Measurements from ENCODE around the gene SMC4. TPM values are rescaled to one million over a fixed set of nuclear protein-coding genes. Genes with fewer than 3 reads are reported as not detected.
A peak's percentile ranks its signal among the peaks of the same experiment; 100 is the strongest.

SMC4 gene
- total and polyA plus RNA-seq, 2 of the 13 experiments (the other 11 are each of a cell fraction or from before 2014, with no cell fraction given), result 19.2 to 74.3 TPM

DNA sequence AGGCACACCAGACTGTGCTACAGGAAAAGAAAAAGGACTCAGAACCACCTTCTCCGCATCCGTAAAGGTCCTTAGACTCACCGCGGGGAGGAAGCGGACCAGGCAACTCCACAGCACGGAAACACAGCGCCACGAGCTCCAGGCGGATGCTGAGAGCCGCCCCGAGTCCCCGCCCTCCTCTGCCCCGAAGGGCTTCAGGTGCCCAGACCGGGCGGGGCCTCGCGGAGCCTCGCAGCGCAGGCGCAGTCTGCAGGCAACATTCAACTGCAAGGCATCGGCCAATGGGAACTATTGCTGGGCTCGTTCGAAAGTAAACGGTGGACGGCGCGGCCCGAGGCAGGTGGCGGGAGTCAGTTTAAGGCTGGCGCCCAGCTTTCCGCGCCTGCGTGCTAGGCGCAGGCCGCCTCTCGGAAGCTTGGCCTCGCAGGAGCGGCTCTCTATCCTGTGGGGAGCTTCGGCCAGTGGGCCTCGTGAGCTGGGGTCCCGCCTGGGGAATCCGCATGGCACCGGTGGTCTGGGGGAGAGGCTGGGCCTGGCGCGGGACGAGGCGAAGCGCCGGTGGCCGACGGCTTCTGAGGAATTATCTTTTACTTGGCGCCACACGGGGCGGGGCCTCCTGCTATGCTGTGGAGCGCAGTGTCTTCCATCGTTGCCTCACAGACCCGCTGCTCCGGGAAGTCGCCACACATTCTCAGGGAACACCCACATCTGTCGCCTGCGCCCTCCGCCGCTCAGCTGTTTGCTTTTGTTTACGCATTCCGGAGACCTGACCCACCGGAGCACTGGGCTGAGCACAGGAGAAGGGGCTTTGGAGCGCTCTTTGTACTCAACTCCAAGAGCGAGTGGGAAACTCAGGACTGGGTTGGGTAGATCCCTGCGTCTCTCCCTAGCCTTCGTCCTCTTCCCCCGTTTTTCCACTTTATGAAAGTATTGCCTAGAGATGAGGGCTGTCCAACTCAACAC is 50.5 kb downstream of the SMC4 start, which contains the start of gene TRIM59 (continued):
- TF ChIP-seq KAT2B (IDR thresholded peaks at IDR 0.05; ENCODE audit: borderline replicate concordance, low read depth, low read length), result no peak
- peak; percentile 51 for TF ChIP-seq NFYC (CRISPR knock-in tag; IDR thresholded peaks at IDR 0.05)
- TF ChIP-seq, protein P1, sequence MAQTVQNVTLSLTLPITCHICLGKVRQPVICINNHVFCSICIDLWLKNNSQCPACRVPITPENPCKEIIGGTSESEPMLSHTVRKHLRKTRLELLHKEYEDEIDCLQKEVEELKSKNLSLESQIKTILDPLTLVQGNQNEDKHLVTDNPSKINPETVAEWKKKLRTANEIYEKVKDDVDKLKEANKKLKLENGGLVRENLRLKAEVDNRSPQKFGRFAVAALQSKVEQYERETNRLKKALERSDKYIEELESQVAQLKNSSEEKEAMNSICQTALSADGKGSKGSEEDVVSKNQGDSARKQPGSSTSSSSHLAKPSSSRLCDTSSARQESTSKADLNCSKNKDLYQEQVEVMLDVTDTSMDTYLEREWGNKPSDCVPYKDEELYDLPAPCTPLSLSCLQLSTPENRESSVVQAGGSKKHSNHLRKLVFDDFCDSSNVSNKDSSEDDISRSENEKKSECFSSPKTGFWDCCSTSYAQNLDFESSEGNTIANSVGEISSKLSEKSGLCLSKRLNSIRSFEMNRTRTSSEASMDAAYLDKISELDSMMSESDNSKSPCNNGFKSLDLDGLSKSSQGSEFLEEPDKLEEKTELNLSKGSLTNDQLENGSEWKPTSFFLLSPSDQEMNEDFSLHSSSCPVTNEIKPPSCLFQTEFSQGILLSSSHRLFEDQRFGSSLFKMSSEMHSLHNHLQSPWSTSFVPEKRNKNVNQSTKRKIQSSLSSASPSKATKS (CRISPR knock-in tag; IDR thresholded peaks at IDR 0.05), result no peak
- TF ChIP-seq NFIC (IDR thresholded peaks at IDR 0.05; ENCODE audit: low read length), result no peak
- no peak for TF ChIP-seq ZNF12 (CRISPR knock-in tag; IDR thresholded peaks at IDR 0.05)
- TF ChIP-seq REST (IDR thresholded peaks at IDR 0.05; ENCODE audit: borderline replicate concordance in 1 of 2, low read depth in 1 of 2, low read length in 2 of 2), result no peak
- no peak for TF ChIP-seq CHCHD3 (CRISPR knock-in tag; IDR thresholded peaks at IDR 0.05)
- no peak for TF ChIP-seq PLRG1 (conservative IDR thresholded peaks at IDR 0.05)
- no peak for TF ChIP-seq NFAT5 (CRISPR knock-in tag; IDR thresholded peaks at IDR 0.05)
- TF ChIP-seq ZNF142 (CRISPR knock-in tag; IDR thresholded peaks at IDR 0.05), result 0 out of 2 replicates have a peak, but pooled peaks have one; percentile 22
- no peak for TF ChIP-seq ZNF792 (CRISPR knock-in tag; IDR thresholded peaks at IDR 0.05)
